Parathyroid adenoma (tissue), 2 donors: ENCODE data around the gene DPPA4.

Source experiments
- H2AFZ ChIP-seq: fragments of 300-600 bp; sonication (generic); one replicate; pipeline ENCODE4 v1.7.0; 2017; ENCODE audit warnings: antibody characterized with exemption, mild to moderate bottlenecking
- H3K27ac ChIP-seq: fragments of 300-600 bp; sonication (generic); one replicate; pipeline ENCODE4 v1.7.0; 2017
- H3K27me3 ChIP-seq: fragments of 300-600 bp; sonication (generic); one replicate; pipeline ENCODE4 v1.7.0; 2017; ENCODE audit warnings: low read length; ENCODE audit not compliant: control insufficient read depth, insufficient read depth
- H3K36me3 ChIP-seq: fragments of 300-600 bp; sonication (generic); one replicate; pipeline ENCODE4 v1.7.0; 2017; ENCODE audit warnings: low read length; ENCODE audit not compliant: control insufficient read depth, insufficient read depth
- H3K4me1 ChIP-seq: fragments of 300-600 bp; sonication (generic); one replicate; pipeline ENCODE4 v1.7.0; 2017; ENCODE audit warnings: control low read depth
- H3K4me2 ChIP-seq: fragments of 300-600 bp; sonication (generic); one replicate; pipeline ENCODE4 v1.7.0; 2017; ENCODE audit warnings: low read length
- H3K4me3 ChIP-seq: fragments of 300-600 bp; sonication (generic); one replicate; pipeline ENCODE4 v1.7.0; 2017; ENCODE audit warnings: low read depth, low read length
- H3K79me2 ChIP-seq: fragments of 300-600 bp; sonication (generic); one replicate; pipeline ENCODE4 v1.7.0; 2017; ENCODE audit warnings: control low read depth
- H3K9ac ChIP-seq: fragments of 300-600 bp; sonication (generic); one replicate; pipeline ENCODE4 v1.7.0; 2017; ENCODE audit warnings: mild to moderate bottlenecking
- H3K9me3 ChIP-seq: fragments of 300-600 bp; sonication (generic); one replicate; pipeline ENCODE4 v1.7.0; 2017; ENCODE audit warnings: low read length; ENCODE audit not compliant: control insufficient read depth
- CTCF ChIP-seq: fragments of 300-600 bp; sonication (generic); IDR thresholded peaks from one replicate; pipeline ENCODE4 v1.7.0; 2017; ENCODE audit warnings: antibody characterized with exemption, mild to moderate bottlenecking
- donor health status: primary hyperparathyroidism.

DPPA4 gene

DNA sequence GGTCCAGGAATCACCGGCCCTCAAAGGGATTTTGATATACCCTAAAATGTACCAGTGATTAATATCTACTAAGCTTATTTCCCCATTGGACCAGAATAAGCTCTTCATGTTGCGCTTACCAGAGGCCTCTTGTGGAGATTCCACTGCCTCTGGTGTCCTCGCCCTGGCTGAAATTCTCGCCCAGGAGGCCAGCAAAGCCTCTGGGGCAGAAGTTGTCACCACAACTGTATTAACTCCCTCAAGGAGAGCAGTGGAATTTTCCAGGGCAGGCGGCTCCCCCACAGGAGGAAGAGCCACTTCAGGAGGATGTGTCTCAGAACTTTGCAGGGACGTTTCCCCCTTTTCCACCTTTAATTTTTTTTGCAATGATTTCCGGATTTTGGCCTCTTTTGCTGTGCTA is 6.9 kb downstream of the DPPA4 start:
- TF ChIP-seq CTCF, result no peak
- H3K79me2 ChIP-seq, result no peaks in the 10 kb centered on the region
- no peaks in the 10 kb centered on the region for H3K36me3 ChIP-seq
- H3K4me1 ChIP-seq, result no peaks in the 10 kb centered on the region
- H3K27me3 ChIP-seq, result no peaks in the 10 kb centered on the region
- no peak overlapping the region for H3K9ac ChIP-seq
- H3K4me3 ChIP-seq, result no peak overlapping the region
- no peak overlapping the region for H3K4me2 ChIP-seq
- H3K9me3 ChIP-seq, result no peaks in the 10 kb centered on the region
- H2AFZ ChIP-seq, result no peak overlapping the region
- no peak overlapping the region for H3K27ac ChIP-seq

DNA sequence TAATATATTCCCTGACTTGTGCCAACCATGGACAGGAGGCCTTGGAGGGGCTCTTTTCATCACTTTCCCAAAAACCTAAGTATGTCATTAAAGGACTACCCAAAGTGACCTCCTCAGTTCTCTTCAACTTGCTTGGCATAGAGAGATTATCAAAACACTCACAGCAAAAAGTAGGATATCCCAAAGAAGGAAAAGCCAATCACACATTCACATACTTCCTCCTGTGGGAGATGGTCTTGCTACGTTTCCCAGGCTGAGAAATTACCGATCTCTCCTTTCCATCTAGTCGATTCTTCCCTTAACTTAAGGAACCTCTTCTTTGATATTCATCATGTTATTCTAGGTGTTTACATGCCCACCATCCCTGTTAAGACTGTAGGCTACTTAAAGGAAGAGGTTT is 9.1 kb downstream of the DPPA4 start:
- no peak overlapping the region for H3K4me2 ChIP-seq
- H3K27me3 ChIP-seq, result no peaks in the 10 kb centered on the region
- H3K4me1 ChIP-seq, result no peaks in the 10 kb centered on the region
- no peaks in the 10 kb centered on the region for H3K36me3 ChIP-seq
- no peaks in the 10 kb centered on the region for H3K9me3 ChIP-seq
- no peak overlapping the region for H3K27ac ChIP-seq
- no peak overlapping the region for H3K4me3 ChIP-seq
- H3K9ac ChIP-seq, result no peak overlapping the region
- H2AFZ ChIP-seq, result no peak overlapping the region
- TF ChIP-seq CTCF, result no peak
- H3K79me2 ChIP-seq, result no peaks in the 10 kb centered on the region

GRCh38 chr3:109325657-109326056 is 11.7 kb downstream of the DPPA4 start:
- Histone ChIP-seq H3K79me2 (no peaks in the 10 kb centered on the region), H3K9ac (no peak overlapping the region), H3K36me3 (no peaks in the 10 kb centered on the region), H3K4me1 (no peaks in the 10 kb centered on the region), H3K27ac (no peak overlapping the region), H3K27me3 (no peaks in the 10 kb centered on the region), H3K4me3 (no peak overlapping the region), H2AFZ (no peak overlapping the region), H3K4me2 (no peak overlapping the region), H3K9me3 (no peaks in the 10 kb centered on the region)
- TF ChIP-seq CTCF, result no peak

- H3K27ac ChIP-seq, result no peak overlapping the region
- H3K4me2 ChIP-seq, result no peak overlapping the region
- no peaks in the 10 kb centered on the region for H3K27me3 ChIP-seq
- no peaks in the 10 kb centered on the region for H3K36me3 ChIP-seq
- no peak overlapping the region for H2AFZ ChIP-seq
- H3K9me3 ChIP-seq, result no peaks in the 10 kb centered on the region
- H3K4me1 ChIP-seq, result no peaks in the 10 kb centered on the region
- H3K4me3 ChIP-seq, result no peak overlapping the region
- no peak overlapping the region for H3K9ac ChIP-seq
- no peaks in the 10 kb centered on the region for H3K79me2 ChIP-seq
- TF ChIP-seq CTCF, result no peak
Observed at GRCh38 chr3:109325109-109325508, 12.2 kb downstream of the DPPA4 start.

GRCh38 chr3:109316162-109316730 is 21.1 kb downstream of the DPPA4 start, which contains the start of gene DPPA2:
TSS of gene DPPA2 (minus strand) at chr3:109316517. CDS start at chr3:109314542, 1,975 bp downstream.
- no peaks in the 10 kb centered on the region for H3K27me3 ChIP-seq
- no peak for TF ChIP-seq CTCF
- no peak within 1 kb of the TSS for H3K27ac ChIP-seq
- H3K4me1 ChIP-seq, result no peaks in the 10 kb centered on the region
- H3K4me3 ChIP-seq, result no peak within 1 kb of the TSS
- H3K9ac ChIP-seq, result no peak within 1 kb of the TSS
- no peaks in the 10 kb centered on the region for H3K36me3 ChIP-seq
- no peak within 1 kb of the TSS for H2AFZ ChIP-seq
- H3K79me2 ChIP-seq, result no peaks in the 10 kb centered on the region
- no peak within 1 kb of the TSS for H3K4me2 ChIP-seq
- H3K9me3 ChIP-seq, result no peaks in the 10 kb centered on the region
